ENCODE measurements around the gene RASGRP1. TPM values are rescaled to one million over a fixed set of nuclear protein-coding genes. Genes with fewer than 3 reads are reported as not detected.

RASGRP1 gene
- total RNA-seq, 2 experiments from 2014 or later = 105 to 106 TPM

DNA sequence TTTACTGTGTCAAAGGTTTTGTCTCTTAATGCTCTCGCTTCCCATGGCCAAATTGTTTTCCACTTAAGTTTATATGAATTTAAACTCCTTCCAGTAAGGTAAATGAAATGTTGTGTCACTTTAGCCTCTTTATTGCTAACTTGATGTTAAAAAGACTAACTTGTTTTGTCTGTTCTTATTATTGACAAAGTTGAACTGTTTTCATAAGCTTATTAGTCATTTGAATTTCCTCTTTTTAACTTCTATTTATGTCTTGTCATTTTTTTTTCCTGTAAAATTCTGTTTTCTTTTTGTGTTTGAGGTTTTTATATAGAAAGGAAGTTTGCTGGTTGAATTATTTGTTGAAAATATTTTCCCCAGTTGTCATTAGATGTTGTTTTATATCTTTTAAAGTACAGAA, 84.9 kb downstream of the RASGRP1 start:
- intact Hi-C loops (cut with micrococcal nuclease) = loop anchor here (5.0 kb wide), 1 partner anchor 32 kb away; no protein-coding TSS in a partner anchor
- TF ChIP-seq, protein P1, sequence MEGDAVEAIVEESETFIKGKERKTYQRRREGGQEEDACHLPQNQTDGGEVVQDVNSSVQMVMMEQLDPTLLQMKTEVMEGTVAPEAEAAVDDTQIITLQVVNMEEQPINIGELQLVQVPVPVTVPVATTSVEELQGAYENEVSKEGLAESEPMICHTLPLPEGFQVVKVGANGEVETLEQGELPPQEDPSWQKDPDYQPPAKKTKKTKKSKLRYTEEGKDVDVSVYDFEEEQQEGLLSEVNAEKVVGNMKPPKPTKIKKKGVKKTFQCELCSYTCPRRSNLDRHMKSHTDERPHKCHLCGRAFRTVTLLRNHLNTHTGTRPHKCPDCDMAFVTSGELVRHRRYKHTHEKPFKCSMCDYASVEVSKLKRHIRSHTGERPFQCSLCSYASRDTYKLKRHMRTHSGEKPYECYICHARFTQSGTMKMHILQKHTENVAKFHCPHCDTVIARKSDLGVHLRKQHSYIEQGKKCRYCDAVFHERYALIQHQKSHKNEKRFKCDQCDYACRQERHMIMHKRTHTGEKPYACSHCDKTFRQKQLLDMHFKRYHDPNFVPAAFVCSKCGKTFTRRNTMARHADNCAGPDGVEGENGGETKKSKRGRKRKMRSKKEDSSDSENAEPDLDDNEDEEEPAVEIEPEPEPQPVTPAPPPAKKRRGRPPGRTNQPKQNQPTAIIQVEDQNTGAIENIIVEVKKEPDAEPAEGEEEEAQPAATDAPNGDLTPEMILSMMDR (IDR thresholded peaks at IDR 0.05) = no peak
- H3K4me3 Mint-ChIP-seq = no peak overlapping the region
- H3K9me3 Mint-ChIP-seq = no peaks in the 10 kb centered on the region
- H3K4me1 Mint-ChIP-seq (ENCODE audit: low read depth) = peaks cover 27% of the 10 kb centered on the region
- DNase-seq (no peak), ATAC-seq (no peak)
- ChIA-PET POLR2A (no interaction called here), CTCF (interaction anchor here (2.0 to 7.2 kb wide), 5 partner anchors 39 to 228 kb away, joined by 6 to 108 read pairs (median 16); no protein-coding TSS in a partner anchor)
- peaks cover 40% of the 10 kb centered on the region for H3K36me3 Mint-ChIP-seq (ENCODE audit: low read depth)
- H3K27me3 Mint-ChIP-seq = no peaks in the 10 kb centered on the region
- H3K27ac Mint-ChIP-seq = no peak overlapping the region

DNA sequence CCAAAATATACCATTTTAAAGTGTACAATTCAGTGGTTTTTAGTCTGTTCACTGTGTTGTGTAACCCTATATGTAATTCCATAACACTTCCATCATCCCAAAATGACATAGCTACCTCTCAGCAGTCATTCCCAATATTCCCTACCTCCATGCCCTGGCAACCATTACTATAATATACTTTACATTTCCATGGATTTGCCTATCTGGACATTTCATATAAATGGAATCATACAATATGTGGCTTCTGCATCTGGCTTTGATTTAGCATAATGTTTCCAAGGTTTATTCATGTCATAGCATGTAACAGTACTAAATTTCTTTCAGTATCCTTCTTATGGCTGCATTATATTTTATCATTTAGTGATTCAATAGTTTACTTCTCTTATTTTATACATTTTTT, 85.3 kb downstream of the RASGRP1 start:
- ChIA-PET CTCF (interaction anchor here (0.7 to 7.2 kb wide), 6 partner anchors 10 to 228 kb away, joined by 3 to 108 read pairs (median 14); no protein-coding TSS in a partner anchor), POLR2A (interaction anchor here (0.7 kb wide), 2 partner anchors 100 to 218 kb away, joined by 3 read pairs; no protein-coding TSS in a partner anchor)
- DNase-seq (no peak), ATAC-seq (no peak)
- Mint-ChIP-seq H3K9me3 (no peaks in the 10 kb centered on the region), H3K36me3 (ENCODE audit: low read depth) (peaks cover 43% of the 10 kb centered on the region), H3K27me3 (no peaks in the 10 kb centered on the region), H3K4me3 (no peak overlapping the region), H3K27ac (no peak overlapping the region), H3K4me1 (ENCODE audit: low read depth) (peaks cover 27% of the 10 kb centered on the region)
- intact Hi-C loops (cut with micrococcal nuclease) = no loop called here
- TF ChIP-seq, protein P1 (IDR thresholded peaks at IDR 0.05) = no peak

DNA sequence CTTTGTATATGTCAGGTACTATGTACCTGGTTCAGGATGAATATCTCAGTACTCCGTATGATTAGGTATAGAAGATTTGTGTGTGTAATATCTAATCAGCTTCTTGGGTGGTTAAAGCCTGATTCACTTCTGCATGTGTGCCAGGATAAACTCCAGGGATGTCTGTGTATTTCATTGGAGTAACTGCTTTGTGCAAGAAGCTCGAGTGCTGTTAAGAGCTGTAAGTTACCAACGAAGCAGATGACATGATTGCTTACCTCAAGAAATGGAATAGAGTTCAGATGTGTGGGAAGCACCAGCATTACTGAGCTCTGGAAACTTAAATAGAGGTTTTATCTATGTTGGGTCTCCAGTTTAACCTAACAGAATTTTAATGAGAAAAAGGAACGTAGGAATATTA, 87.0 kb downstream of the RASGRP1 start:
- DNase-seq (no peak), ATAC-seq (no peak)
- Mint-ChIP-seq H3K36me3 (ENCODE audit: low read depth) (peaks cover 46% of the 10 kb centered on the region), H3K27me3 (no peaks in the 10 kb centered on the region), H3K27ac (no peak overlapping the region), H3K4me3 (no peak overlapping the region), H3K4me1 (ENCODE audit: low read depth) (peaks cover 23% of the 10 kb centered on the region), H3K9me3 (no peaks in the 10 kb centered on the region)
- TF ChIP-seq, protein P1 (IDR thresholded peaks at IDR 0.05) = no peak
- intact Hi-C loops (cut with micrococcal nuclease) = no loop called here
- CTCF ChIA-PET = interaction anchor here (0.6 to 7.2 kb wide), 10 partner anchors 25 to 230 kb away, joined by 3 to 108 read pairs (median 4); no protein-coding TSS in a partner anchor
- POLR2A ChIA-PET = interaction anchor here (0.8 to 1.6 kb wide), 3 partner anchors 17 to 180 kb away, joined by 3 read pairs; no protein-coding TSS in a partner anchor

DNA sequence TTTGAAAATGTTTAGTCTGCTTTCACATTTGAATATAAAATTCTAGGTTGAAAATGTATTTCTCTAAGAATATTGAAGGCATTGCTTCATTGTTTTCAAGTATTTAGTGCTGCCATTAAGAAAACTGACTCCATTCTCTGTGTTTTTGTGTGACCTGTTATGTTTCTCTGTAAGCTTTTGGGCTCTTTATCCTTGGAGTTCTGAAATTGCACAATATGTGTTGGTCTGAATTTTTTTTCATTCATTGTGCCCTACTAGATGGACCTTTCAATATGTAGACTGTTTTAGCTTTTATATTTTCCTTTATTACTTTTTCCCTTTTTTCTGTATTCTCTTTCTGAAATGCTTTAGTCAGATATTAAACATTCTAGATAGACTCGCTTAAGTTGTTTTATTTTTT, 88.5 kb downstream of the RASGRP1 start:
- POLR2A ChIA-PET = interaction anchor here (0.6 kb wide), 1 partner anchor 11 kb away, joined by 3 read pairs; no protein-coding TSS in a partner anchor
- Mint-ChIP-seq H3K27me3 (no peaks in the 10 kb centered on the region), H3K4me3 (no peak overlapping the region), H3K9me3 (no peaks in the 10 kb centered on the region), H3K27ac (peak overlapping the region; percentile 35), H3K4me1 (ENCODE audit: low read depth) (peaks cover 10% of the 10 kb centered on the region), H3K36me3 (ENCODE audit: low read depth) (peaks cover 33% of the 10 kb centered on the region)
- ATAC-seq (no peak), DNase-seq (no peak)
- intact Hi-C loops (cut with micrococcal nuclease) = no loop called here
- CTCF ChIA-PET = interaction anchor here (0.6 to 7.2 kb wide), 8 partner anchors 19 to 223 kb away, joined by 3 to 108 read pairs (median 12); partner anchors contain the start of gene FAM98B
- TF ChIP-seq, protein P1 (IDR thresholded peaks at IDR 0.05) = no peak

DNA sequence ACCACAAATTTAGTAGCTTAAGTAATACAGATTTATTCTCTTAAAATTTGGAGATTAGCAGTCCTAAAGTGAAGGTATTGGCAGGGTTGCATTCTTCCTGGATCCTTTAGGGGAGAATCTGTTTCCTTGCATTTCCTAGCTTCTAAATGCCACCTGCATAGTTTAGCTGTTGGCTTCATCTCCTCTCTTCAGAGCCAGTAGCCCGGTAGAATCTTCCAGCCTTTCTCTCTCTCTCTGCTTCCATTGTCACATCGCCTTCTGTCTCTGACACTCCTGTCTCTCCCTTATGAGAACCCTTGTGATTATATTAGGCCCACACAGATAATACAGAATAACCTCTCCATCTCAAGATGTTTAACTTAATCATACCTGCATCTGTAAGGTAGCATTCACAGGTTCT, 89.3 kb downstream of the RASGRP1 start:
- Mint-ChIP-seq H3K27ac (no peak overlapping the region), H3K4me3 (no peak overlapping the region), H3K4me1 (ENCODE audit: low read depth) (peaks cover 8% of the 10 kb centered on the region), H3K27me3 (no peaks in the 10 kb centered on the region), H3K9me3 (no peaks in the 10 kb centered on the region), H3K36me3 (ENCODE audit: low read depth) (peaks cover 32% of the 10 kb centered on the region)
- TF ChIP-seq, protein P1 (IDR thresholded peaks at IDR 0.05) = no peak
- no peak for ATAC-seq
- ChIA-PET POLR2A (interaction anchor here (1.0 to 1.5 kb wide), 4 partner anchors 17 to 224 kb away, joined by 3 to 5 read pairs (median 4); no protein-coding TSS in a partner anchor), CTCF (interaction anchor here (0.7 to 7.2 kb wide), 13 partner anchors 11 to 232 kb away, joined by 3 to 108 read pairs (median 7); partner anchors contain the start of genes FAM98B and RASGRP1)
- intact Hi-C loops (cut with micrococcal nuclease) = no loop called here
- DNase-seq = no peak
